GM18511 (cell line): Measurements from ENCODE around the gene RNASEH1.

Source experiments
- ATAC-seq: cut with Tn5 transposase; IDR thresholded peaks from one replicate; pipeline ENCODE4 v1.9.1; 2021; ENCODE audit warnings: mild to moderate bottlenecking, moderate library complexity; ENCODE audit not compliant: unreplicated experiment

RNASEH1 gene

DNA sequence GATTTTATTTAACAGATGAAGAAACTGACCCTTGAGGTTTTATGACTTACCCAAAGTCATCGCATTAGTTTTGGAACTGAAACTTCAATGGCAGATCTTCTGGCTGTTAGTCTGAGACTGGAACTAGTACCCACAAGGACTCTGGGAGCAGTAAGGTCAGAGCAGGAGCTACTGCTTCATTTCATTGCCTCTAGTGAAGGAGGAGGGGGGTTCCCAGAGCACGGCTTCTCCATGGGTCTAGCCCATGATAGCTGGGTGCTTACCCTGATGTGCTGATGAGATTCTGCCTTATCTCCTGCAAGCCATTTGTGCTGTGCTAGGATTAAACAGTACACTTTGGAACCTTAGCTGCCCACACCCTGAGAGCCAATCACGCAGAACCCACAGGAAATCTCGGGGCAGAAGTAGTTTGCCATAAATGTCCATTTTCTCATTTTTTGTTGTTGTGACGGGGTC is 5.4 kb upstream of the RNASEH1 start:
- ATAC-seq, result peak; percentile 61

DNA sequence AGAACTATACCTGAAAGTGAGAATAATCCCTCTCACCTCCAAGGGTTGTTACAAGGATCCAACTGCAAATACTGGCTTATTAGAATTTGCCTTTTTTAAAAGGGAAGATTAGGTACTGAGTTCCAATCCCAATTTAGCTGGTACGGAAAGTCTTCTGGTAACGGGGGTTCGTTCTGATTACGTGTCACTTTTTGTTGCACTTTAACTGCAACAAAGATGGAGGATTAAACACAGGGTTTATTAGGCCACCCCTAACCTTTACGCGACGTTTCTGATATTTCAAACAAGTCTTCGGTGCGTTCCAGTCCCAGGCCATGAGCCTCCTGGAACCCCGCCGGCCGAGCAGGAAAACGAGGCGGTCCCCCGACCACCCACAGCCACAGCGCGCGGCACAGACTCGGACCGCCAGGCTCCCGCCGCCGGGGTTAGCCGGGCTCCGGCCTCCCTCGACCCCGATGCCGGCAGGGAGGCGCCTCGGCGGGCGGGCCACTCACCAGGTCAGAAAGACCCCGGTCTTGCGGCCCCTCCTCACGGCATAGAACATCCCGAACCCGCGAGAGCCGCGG is 411 bp downstream of the RNASEH1 start:
- ATAC-seq, result peak; percentile 34

GRCh38 chr2:3553946-3554345 is 4.2 kb downstream of the RNASEH1 start:
- no peak for ATAC-seq

GRCh38 chr2:3547915-3548314 is 10.2 kb downstream of the RNASEH1 start:
- no peak for ATAC-seq

GRCh38 chr2:3545788-3546478 is 12.2 kb downstream of the RNASEH1 start:
- no peak for ATAC-seq

GRCh38 chr2:3543023-3543683 is 15.0 kb downstream of the RNASEH1 start:
- no peak for ATAC-seq

GRCh38 chr2:3542107-3542506 is 16.0 kb downstream of the RNASEH1 start:
- ATAC-seq, result no peak

- no peak for ATAC-seq
Observed at GRCh38 chr2:3539836-3540235, 18.3 kb downstream of the RNASEH1 start.

DNA sequence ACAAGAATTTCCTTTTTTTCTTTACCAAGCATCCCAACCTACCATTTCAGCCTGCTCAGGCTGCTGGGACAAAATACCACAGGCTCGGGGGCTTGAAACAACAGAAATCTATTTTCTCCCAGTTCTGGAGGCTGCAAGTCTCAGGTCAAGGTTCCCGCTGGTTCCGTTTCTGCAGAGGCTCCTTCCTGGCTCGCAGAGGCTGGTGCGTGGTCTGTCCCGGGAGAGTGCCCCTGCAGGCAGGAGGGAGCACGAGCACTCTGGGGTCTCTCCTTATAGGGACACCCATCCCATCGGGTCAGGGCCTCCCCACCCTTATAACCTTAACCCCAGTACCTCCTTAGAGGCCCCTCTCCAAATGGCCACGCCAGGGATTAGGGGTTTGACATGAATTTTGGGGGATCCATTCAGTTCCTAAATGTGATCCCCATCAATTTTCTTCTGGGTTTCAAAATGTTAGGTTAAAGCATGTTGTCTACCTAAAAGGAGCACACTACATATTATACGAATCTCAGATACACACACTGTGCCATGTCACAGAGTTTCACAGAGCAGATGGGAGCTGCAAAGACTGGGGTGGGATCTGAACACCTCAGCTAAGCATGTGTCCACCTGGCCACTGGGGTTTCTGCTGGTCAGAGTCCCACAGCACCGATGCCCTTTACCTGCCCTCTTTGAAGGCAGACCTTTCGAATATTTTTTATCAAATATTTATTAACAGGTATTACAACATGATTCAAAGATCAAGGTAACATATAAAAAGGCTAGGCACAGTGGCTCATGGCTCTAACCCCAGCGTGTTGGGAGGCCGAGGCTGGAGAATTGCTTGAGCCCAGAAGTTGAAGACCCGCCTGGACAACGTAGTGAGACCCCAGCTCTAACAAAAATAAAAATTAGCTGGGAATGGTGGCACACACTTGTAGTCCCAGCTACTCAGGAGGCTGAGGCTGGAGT is 21.2 kb downstream of the RNASEH1 start:
- ATAC-seq, result peak; percentile 75

GRCh38 chr2:3535794-3536681 is 22.1 kb downstream of the RNASEH1 start:
- peak; percentile 72 for ATAC-seq

- no peak for ATAC-seq
Observed at GRCh38 chr2:3535467-3535793, 22.7 kb downstream of the RNASEH1 start.

DNA sequence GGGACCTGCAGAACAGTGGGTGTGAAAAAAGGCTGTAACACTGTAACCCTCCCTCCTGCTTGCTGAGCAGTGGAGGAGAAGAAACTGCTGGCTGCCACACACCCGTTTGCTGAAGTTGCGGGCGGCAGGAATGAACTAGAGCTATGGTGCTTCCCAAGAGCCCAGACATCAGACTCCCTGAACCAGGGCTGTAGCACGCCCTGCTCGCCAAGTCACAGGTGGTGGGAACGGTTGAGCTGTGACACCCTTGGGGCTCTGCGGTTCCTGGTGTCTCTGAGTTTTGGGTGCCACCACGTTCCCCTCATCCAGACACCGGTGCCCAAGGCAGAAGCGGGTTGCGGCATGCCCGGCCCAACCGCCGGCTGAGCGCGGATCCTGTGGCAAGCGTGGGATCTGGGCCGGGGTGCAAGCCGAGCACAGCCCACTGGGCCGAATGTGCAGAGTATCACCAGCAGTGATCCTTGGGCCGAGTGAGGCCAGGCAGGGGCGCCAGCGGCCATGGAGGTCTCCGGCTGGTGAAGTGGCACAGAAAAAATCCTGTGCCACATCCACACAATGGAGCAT is 23.8 kb downstream of the RNASEH1 start:
- no peak for ATAC-seq

DNA sequence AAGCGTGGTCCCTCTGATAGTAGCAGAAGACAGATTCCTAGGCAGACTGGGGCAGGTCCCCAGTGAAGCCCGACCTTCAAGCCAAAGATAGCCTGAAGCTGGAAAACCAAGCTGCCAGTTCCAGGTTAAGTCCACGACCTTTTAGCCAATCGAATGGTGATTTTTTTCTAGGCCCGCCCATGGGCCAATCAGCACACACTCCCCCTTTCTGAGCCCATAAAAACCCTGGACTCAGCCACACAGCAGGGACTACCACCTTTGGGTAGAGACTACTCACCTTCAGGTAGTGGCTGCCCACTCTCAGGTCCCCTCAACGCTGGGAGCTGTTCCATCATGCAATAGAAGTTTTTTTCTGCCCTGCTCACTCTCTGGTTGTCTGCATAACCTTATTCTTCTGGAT is 24.3 kb downstream of the RNASEH1 start:
- ATAC-seq, result no peak

DNA sequence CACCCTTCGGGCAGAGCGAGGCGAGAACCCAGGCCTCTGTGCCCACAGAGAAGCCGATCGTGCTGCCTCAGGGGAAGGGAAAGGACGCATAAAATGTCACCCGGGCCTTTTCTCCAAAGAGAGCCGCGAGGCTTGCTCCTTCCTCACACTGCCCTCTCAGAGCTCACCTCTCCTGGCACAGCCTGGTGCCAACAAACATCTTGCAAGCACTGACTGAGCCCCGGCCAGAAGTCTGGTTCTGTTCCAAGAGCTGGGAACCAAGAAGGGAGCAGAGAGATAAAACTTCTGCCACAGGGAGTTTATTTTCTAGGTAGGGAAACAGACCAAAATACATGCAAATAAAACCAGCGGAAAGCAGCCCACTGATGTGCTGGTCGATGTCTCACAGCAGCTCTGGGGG is 25.2 kb downstream of the RNASEH1 start:
- no peak for ATAC-seq

DNA sequence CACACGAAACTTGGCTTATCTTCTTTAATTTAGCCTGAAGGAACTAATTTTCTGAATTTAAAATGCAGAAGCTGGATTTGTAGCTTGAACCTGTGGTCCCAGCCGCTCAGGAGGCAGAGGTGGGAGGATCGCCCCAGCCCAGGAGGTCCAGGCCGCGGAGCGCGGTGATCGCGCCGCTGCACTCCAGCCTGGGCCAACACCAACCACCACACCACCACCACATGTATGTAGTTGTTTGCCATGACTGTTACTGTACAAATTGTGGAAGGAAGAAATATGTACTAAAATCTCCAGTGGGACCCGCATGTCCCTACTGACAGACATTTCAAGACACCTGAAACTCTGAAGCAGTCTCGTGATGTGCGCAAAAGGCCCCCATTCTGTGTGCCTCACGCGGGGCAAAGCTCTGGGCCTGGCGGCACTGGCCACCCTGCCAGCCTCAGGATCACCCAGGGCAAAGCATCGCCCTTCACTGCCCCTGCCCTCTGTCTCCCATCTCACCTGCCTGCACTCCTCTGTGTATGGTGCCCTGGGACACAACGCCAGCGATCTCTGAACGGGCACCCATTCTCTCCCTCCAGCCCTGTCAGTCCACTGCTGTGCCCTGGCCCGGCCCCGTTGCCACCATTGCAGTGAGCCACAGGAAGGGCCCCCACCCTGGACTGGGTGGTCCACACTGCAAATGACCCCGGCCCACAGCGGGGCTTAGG is 28.7 kb downstream of the RNASEH1 start:
- ATAC-seq, result no peak

GRCh38 chr2:3527886-3528785 is 30.0 kb downstream of the RNASEH1 start:
- ATAC-seq, result no peak

GRCh38 chr2:3526871-3527270 is 31.3 kb downstream of the RNASEH1 start:
- ATAC-seq, result no peak

DNA sequence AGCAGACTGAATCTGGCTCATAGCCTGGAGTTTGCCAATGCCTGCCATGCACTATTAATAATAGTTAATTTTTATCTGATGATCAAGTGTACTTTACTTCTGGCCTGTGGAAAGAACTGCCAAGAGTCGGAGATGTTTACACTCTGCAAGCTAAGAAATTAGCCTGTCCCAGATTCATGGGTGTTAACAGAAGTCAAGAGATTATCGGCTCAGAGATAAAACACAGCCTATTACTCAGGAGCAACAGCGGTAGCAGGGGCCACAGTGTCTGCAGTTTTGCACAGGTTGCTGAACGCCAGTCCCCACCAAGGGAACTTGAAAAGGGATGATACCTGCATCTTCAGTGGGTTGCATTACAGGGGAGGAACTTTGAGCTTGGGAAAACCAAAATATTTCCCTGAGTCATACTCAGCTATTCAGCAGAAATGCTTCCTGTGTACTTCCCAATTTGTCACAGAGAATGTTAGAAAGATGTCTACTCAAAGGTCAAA is 34.5 kb downstream of the RNASEH1 start:
- no peak for ATAC-seq
